ENCODE measurements around the gene LRFN2.

Gene LRFN2

DNA sequence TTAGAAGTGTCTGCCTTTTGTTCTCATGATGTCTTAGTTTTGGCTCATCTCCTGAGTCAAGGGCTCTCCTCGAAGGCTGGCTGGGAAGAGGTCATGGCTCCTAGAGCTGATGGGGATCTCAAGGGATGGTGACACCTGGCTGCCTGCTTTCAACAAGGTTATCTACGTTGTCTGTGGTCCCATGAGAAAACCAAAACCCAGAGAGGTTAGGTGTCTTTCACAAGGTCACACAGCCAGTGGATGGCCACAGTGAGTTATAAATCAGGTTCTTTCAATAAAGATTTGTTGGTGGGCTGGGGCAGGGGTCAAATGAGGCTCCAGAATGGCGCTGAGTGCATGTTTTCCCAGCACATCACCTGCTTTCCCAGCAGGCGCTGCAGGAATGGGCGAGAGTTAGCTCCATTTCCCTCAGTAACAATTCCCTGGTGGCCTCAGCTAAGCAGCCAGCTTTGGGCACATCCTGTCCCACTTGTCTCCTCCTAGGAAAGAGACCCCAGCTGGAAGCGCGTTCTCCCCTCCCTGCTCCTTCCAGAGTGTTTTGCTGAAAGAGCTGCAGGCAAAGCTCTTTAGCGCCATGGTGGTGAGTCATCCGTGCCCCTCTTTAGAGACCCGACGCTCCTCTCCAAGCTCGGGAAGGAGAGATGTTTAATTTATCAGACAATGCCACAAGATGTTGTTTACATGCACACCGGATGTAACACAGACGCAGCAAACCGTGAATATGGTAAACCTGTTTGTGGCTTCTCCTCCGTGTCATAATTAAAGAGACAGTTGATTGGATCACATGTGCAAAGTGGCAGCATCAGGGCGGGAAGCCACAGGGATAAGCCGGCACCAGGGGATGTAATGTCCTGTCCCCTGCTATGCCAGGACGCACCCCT, 109.7 kb downstream of the LRFN2 start:
- no peak for DNase-seq (ENCODE audit: low read depth in 3 of 3)

- DNase-seq (ENCODE audit: low read depth in 3 of 3), result no peak
Measured at GRCh38 chr6:40476673-40477072, 110.5 kb downstream of the LRFN2 start.

DNA sequence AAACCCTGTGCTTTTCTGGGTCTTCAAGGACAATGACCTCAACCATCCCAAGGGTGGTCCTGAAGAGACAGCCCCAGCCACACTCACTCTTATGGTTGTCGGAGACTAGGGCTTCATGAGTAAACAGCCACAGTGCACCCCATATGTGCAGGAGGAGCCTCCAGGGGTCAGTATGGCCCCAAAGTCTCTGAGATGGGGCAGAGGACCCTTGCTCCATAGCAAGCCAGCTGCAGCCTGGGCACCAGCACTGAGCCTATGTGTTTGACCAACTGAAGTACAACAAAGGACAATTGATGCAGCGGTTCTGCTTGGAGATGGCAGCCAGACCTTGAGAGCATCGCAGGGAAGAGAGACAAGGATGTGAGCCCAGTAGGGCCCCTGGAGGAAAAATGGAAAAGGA, 112.2 kb downstream of the LRFN2 start:
- DNase-seq (ENCODE audit: low read depth in 3 of 3), result no peak

- DNase-seq (ENCODE audit: low read depth in 3 of 3), result no peak
Measured at GRCh38 chr6:40473026-40473425, 114.1 kb downstream of the LRFN2 start.

GRCh38 chr6:40472353-40472752, 114.8 kb downstream of the LRFN2 start:
- no peak for DNase-seq (ENCODE audit: low read depth in 3 of 3)

DNA sequence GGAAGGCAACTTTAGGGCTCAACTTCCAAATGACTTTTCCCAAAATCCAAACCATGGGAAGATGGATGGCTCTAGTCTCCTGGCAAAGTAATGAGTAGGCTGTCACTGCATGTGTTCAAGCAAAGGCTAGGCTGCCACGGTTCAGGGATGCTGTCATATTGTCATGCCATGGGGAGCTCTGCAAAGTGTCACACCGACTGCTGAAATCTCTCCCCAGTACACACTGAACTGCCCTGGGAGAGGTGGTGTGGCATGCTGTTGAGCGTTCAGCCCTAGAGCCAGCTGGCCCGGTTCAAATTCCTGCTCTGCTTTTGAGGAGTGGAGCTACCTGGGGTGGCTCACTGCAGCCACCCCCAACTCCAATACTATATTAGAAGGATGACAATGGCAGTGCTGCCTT, 115.9 kb downstream of the LRFN2 start:
- no peak for DNase-seq (ENCODE audit: low read depth in 3 of 3)

DNA sequence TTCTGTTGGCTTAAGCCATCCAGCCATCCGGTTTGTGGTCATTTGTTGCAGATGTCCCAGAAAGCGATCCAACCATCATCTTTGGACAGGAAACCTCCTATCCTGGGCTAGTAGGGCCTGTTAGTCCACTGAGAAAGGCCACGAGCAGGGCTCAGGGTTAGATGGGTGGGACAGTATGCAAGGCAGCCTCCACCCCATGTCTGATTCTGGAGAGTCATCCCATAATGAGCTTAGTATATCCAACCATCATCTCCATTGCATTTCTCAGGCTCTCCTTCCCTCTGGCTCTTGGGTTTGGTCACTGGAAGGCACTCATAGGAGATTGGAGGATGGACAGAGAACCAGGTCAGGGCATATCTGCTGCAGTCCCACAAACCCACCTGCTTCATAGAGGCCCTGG, 117.8 kb downstream of the LRFN2 start:
- no peak for DNase-seq (ENCODE audit: low read depth in 3 of 3)

DNA sequence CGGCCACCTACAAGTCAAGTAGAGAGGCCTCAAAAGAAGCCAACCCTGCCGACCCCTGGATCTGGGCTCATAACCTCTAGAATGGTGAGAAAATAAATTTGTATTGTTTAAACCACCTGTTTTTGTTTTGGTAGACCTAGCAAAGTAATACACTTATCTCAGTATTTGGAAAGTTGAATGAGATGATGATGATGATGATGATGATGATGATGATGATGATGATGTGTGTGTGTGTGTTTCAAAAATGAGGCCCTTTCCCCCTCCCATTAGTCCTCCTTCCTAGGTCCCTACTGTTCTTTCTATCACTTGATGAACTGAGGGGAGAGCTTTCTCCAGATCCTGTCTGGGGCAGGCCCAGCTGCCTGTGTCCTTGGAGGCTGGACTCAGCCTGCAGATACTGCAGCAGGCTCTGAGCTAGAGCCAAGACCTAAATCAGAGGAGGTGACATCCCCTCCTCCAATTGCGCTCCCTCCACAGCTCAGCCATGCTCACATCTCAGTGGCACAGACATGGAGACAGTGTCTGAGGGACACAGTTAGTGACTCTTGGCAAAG, 120.1 kb downstream of the LRFN2 start:
- no peak for DNase-seq (ENCODE audit: low read depth in 3 of 3)

- no peak for DNase-seq (ENCODE audit: low read depth in 3 of 3)
Measured at GRCh38 chr6:40461643-40462042, 125.5 kb downstream of the LRFN2 start.

GRCh38 chr6:40460380-40460779, 126.8 kb downstream of the LRFN2 start:
- no peak for DNase-seq (ENCODE audit: low read depth in 3 of 3)

GRCh38 chr6:40457261-40457660, 129.9 kb downstream of the LRFN2 start:
- DNase-seq (ENCODE audit: low read depth in 3 of 3), result no peak

DNA sequence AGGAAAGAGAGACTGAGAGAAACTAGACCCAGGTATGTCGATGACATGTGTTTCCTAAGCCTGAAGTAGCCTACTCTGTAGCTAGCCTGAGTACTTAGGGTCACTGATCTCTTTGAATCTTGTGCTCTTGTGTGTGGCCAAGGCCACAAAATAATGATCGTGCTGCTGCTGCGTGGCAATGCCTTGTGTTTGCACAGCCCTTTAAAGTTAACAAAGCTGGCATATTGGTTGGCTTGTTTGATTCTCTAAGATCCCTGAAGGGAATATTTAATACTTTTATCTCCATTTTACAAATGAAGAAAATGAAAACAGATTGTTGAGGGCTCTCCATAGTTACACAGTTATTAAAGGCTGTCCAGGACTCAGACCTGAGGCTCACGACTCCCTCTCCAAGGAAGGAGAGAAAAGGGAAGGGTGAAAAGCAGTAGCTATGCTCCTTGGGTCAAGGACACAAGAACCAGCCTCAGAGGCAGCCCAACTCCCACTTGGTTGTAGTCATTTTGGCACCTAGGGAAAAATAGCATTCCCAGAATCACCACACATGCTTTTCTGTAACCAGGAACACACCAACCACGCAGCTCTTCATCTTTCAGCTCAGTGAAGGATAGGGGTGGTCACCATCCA, 130.7 kb downstream of the LRFN2 start:
- DNase-seq (ENCODE audit: low read depth in 3 of 3), result no peak

- no peak for DNase-seq (ENCODE audit: low read depth in 3 of 3)
Measured at GRCh38 chr6:40455686-40456389, 131.3 kb downstream of the LRFN2 start.

GRCh38 chr6:40450483-40450882, 136.7 kb downstream of the LRFN2 start:
- DNase-seq (ENCODE audit: low read depth in 3 of 3), result no peak

DNA sequence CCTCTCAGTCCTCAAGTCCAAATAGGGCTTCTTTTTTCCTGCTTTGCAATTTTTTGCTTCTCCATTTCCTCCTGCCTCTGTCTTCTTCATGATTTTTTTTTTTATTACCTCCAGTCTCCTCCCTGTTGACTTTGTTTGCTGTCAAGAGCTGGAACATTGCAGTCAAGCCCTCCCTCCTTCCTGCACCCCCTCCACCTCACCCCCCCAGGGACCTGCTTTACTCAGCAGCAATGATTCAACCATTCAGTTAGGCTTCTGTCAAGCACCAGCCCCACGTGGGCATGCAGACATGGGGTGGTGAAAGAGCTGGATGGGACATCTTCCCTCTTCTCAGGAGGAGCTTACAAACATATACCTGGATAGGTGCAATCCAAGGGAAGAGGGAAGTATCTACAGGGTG, 142.4 kb downstream of the LRFN2 start:
- no peak for DNase-seq (ENCODE audit: low read depth in 3 of 3)

GRCh38 chr6:40444312-40444711, 142.9 kb downstream of the LRFN2 start:
- DNase-seq (ENCODE audit: low read depth in 3 of 3), result no peak

GRCh38 chr6:40443842-40444241, 143.3 kb downstream of the LRFN2 start:
- no peak for DNase-seq (ENCODE audit: low read depth in 3 of 3)

DNA sequence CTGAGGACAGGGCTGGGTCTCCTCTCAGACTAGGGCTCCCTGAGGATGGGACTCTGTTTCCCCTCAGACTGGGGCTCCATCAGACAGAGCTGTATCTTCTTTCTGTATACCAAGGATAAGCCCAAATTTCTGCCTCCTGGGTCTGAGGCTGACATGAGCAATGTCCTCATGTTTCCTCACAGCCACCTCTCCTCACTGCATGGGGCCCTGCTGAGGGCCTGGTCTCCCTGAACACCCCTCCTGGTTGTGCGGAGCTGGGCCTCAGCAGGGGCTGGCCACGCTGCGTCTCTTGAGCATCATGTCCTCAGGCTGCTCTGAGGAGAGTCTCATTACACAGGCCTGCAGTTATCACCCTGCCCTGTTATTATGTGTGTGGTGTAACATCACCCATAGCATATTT, 144.6 kb downstream of the LRFN2 start:
- no peak for DNase-seq (ENCODE audit: low read depth in 3 of 3)

GRCh38 chr6:40441150-40441549, 146.0 kb downstream of the LRFN2 start:
- no peak for DNase-seq (ENCODE audit: low read depth in 3 of 3)

- no peak for DNase-seq (ENCODE audit: low read depth in 3 of 3)
Measured at GRCh38 chr6:40440053-40440452, 147.1 kb downstream of the LRFN2 start.

GRCh38 chr6:40439026-40439800, 148.0 kb downstream of the LRFN2 start:
- DNase-seq (ENCODE audit: low read depth in 3 of 3), result no peak

Data from stimulated activated CD4-positive, alpha-beta T cell treated with anti-CD3 and anti-CD28 coated beads, TNF-alpha, amount 100 ng/mL, for 24 hours (primary cell).